ENCODE results near the gene CCDC9B. TPM values are rescaled to one million over a fixed set of nuclear protein-coding genes. Genes with fewer than 3 reads are reported as not detected.

Gene CCDC9B
- polyA plus RNA-seq, 2 of the 4 experiments (the other 2 are of a cell fraction) = 1.9 to 23.4 TPM

DNA sequence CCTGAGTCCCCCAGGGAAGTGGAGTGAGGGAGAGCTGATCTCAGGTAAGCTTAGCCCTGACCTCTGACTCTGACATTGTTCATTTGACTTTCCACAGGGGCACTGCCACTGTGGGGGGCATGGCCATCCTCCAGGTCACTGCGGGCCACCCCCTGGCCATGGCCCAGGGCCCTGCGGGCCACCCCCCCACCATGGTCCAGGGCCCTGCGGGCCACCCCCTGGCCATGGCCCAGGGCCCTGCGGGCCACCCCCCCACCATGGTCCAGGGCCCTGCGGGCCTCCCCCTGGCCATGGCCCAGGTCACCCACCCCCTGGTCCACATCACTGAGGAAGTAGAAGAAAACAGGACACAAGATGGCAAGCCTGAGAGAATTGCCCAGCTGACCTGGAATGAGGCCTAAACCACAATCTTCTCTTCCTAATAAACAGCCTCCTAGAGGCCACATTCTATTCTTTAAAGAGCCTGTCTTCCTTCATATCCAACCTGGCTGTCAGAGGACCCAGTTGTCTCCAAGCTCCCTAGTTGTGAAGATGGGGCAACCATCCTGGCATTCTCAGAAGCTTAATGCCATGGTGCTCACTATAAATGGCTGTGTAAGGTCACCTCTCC lies 15.3 kb upstream of the CCDC9B start:
- POLR2A ChIA-PET = no interaction called here
- DNase-seq (ENCODE audit: low read depth in 1 of 2, low spot score in 1 of 2) (no peak), ATAC-seq (no peak), FAIRE-seq (no peak)
- Histone ChIP-seq H3K4me1 (peaks cover 6% of the 10 kb centered on the region; the same call in 1 of the 3 replicates), H3K4me3 (no peak overlapping the region), H3K4me2 (no peak overlapping the region), H3K27ac (no peak overlapping the region), H3K9me3 (no peaks in the 10 kb centered on the region)
- no peak for TF ChIP-seq POLR2A (IDR thresholded peaks at IDR 0.05; ENCODE audit: low read length)
- TF ChIP-seq HEYL (CRISPR knock-in tag; IDR thresholded peaks at IDR 0.05) = no peak
- no peak for TF ChIP-seq CBX2 (IDR thresholded peaks at IDR 0.05; ENCODE audit: borderline replicate concordance, low read depth)
- TF ChIP-seq MAZ (IDR thresholded peaks at IDR 0.05; ENCODE audit: borderline replicate concordance, low read depth, low read length) = no peak
- TF ChIP-seq, protein P1, sequence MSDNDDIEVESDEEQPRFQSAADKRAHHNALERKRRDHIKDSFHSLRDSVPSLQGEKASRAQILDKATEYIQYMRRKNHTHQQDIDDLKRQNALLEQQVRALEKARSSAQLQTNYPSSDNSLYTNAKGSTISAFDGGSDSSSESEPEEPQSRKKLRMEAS (IDR thresholded peaks at IDR 0.05) = no peak
- no peak for TF ChIP-seq FOSB (CRISPR knock-in tag; IDR thresholded peaks at IDR 0.05)
- TF ChIP-seq, protein P2, sequence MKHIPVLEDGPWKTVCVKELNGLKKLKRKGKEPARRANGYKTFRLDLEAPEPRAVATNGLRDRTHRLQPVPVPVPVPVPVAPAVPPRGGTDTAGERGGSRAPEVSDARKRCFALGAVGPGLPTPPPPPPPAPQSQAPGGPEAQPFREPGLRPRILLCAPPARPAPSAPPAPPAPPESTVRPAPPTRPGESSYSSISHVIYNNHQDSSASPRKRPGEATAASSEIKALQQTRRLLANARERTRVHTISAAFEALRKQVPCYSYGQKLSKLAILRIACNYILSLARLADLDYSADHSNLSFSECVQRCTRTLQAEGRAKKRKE (CRISPR knock-in tag; IDR thresholded peaks at IDR 0.05; ENCODE audit: low read depth) = no peak
- TF ChIP-seq KDM5A (IDR thresholded peaks at IDR 0.05) = no peak
- TF ChIP-seq EHF (CRISPR knock-in tag; IDR thresholded peaks at IDR 0.05) = no peak
- TF ChIP-seq, protein P3, sequence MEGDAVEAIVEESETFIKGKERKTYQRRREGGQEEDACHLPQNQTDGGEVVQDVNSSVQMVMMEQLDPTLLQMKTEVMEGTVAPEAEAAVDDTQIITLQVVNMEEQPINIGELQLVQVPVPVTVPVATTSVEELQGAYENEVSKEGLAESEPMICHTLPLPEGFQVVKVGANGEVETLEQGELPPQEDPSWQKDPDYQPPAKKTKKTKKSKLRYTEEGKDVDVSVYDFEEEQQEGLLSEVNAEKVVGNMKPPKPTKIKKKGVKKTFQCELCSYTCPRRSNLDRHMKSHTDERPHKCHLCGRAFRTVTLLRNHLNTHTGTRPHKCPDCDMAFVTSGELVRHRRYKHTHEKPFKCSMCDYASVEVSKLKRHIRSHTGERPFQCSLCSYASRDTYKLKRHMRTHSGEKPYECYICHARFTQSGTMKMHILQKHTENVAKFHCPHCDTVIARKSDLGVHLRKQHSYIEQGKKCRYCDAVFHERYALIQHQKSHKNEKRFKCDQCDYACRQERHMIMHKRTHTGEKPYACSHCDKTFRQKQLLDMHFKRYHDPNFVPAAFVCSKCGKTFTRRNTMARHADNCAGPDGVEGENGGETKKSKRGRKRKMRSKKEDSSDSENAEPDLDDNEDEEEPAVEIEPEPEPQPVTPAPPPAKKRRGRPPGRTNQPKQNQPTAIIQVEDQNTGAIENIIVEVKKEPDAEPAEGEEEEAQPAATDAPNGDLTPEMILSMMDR (IDR thresholded peaks at IDR 0.05) = no peak
- no peak for TF ChIP-seq FOXS1 (CRISPR knock-in tag; IDR thresholded peaks at IDR 0.05)
- no peak for TF ChIP-seq SMC3 (IDR thresholded peaks at IDR 0.05)
- no peak for TF ChIP-seq RCOR1 (IDR thresholded peaks at IDR 0.05; ENCODE audit: low read depth, low read length)
- TF ChIP-seq, protein P4, sequence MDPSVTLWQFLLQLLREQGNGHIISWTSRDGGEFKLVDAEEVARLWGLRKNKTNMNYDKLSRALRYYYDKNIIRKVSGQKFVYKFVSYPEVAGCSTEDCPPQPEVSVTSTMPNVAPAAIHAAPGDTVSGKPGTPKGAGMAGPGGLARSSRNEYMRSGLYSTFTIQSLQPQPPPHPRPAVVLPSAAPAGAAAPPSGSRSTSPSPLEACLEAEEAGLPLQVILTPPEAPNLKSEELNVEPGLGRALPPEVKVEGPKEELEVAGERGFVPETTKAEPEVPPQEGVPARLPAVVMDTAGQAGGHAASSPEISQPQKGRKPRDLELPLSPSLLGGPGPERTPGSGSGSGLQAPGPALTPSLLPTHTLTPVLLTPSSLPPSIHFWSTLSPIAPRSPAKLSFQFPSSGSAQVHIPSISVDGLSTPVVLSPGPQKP (IDR thresholded peaks at IDR 0.05; ENCODE audit: low read depth, low read length) = no peak
- TF ChIP-seq, protein P5, sequence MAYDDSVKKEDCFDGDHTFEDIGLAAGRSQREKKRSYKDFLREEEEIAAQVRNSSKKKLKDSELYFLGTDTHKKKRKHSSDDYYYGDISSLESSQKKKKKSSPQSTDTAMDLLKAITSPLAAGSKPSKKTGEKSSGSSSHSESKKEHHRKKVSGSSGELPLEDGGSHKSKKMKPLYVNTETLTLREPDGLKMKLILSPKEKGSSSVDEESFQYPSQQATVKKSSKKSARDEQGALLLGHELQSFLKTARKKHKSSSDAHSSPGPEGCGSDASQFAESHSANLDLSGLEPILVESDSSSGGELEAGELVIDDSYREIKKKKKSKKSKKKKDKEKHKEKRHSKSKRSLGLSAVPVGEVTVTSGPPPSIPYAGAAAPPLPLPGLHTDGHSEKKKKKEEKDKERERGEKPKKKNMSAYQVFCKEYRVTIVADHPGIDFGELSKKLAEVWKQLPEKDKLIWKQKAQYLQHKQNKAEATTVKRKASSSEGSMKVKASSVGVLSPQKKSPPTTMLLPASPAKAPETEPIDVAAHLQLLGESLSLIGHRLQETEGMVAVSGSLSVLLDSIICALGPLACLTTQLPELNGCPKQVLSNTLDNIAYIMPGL (CRISPR knock-in tag; IDR thresholded peaks at IDR 0.05; ENCODE audit: borderline replicate concordance) = no peak
- no peak for TF ChIP-seq FOSL2 (IDR thresholded peaks at IDR 0.05)
- no peak for TF ChIP-seq FOSL2 (CRISPR knock-in tag; IDR thresholded peaks at IDR 0.05)
- TF ChIP-seq, protein P6, sequence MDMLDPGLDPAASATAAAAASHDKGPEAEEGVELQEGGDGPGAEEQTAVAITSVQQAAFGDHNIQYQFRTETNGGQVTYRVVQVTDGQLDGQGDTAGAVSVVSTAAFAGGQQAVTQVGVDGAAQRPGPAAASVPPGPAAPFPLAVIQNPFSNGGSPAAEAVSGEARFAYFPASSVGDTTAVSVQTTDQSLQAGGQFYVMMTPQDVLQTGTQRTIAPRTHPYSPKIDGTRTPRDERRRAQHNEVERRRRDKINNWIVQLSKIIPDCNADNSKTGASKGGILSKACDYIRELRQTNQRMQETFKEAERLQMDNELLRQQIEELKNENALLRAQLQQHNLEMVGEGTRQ (IDR thresholded peaks at IDR 0.05) = no peak
- no peak for TF ChIP-seq NFE2L2 (conservative IDR thresholded peaks at IDR 0.05; ENCODE audit: low read length)
- TF ChIP-seq JUNB (IDR thresholded peaks at IDR 0.05) = no peak
- no peak for TF ChIP-seq ESRRA (IDR thresholded peaks at IDR 0.05; ENCODE audit: borderline replicate concordance, low read length)
- WGBS (ENCODE audit: missing lambda C conversion rate) = 71% methylated on average over 1 of the region's 5 CpGs
- CTCF ChIA-PET = interaction anchor here (0.9 to 7.0 kb wide), 6 partner anchors 10 to 33 kb away, joined by 3 to 49 read pairs (median 21); partner anchors contain the start of genes CCDC9B and INAFM2
